Activated naive CD8-positive, alpha-beta T cell (primary cell): ENCODE data around the gene POLR3B.

Experiments
- H3K27ac Mint-ChIP-seq: one replicate; pipeline ENCODE4 v1.8.0; 2021; ENCODE audit warnings: mixed read lengths
- H3K27me3 Mint-ChIP-seq: one replicate; pipeline ENCODE4 v1.8.0; 2021; ENCODE audit warnings: mixed read lengths
- H3K36me3 Mint-ChIP-seq: one replicate; pipeline ENCODE4 v1.8.0; 2021; ENCODE audit warnings: mixed read lengths
- H3K4me1 Mint-ChIP-seq: one replicate; pipeline ENCODE4 v1.8.0; 2021; ENCODE audit warnings: low read depth, mixed read lengths
- H3K4me3 Mint-ChIP-seq: one replicate; pipeline ENCODE4 v1.8.0; 2021; ENCODE audit warnings: mild to moderate bottlenecking, mixed read lengths
- H3K9me3 Mint-ChIP-seq: one replicate; pipeline ENCODE4 v1.8.0; 2021; ENCODE audit warnings: low read depth, mixed read lengths

POLR3B gene

DNA sequence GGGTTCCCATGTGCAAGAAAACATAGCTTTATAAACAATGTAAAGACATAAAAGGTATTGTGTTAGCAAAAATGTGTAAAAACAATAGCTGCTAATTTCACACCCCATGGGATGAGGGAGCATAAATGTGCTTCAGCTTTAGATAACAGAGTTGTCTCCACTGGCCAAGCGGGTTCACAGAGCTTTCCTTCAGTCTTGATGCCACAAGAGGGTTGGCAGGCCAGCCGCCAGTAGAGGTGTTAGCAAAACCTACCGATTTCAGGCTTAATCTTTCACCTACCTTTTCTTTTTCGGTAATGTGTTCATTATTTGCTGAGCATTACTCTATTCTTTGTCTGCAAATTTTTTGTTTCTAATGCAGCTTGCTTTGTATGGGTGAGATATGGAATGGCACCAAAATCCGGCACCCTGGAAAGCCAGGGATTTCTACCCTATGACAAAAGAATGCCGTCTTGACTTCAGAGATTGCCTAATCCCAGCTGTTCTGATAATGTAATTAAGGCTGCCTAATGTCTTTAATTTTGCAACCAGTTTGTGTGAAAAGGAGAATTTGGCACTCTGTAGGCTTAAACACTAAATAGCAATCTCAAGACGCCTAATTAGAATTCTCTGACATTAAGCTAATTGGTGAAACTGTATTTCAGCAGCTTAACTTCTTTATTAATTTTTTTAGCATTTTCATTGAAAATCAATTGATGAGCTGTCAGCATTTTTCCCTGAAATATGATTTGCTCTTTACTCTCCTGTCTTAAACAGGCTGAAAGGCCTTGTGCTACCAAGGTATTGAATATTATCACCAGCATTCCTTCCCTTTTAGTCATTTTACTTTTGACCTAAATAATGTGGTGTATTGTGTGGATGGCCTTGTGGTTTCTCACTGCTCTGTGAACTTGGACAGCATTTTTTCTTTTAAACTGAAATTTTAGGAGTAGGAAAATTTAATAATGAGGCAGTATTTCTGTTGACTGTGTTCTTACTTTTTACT lies 60.7 kb downstream of the POLR3B start:
- peaks cover 36% of the 10 kb centered on the region for H3K36me3 Mint-ChIP-seq
- H3K4me1 Mint-ChIP-seq = no peaks in the 10 kb centered on the region
- H3K9me3 Mint-ChIP-seq = no peaks in the 10 kb centered on the region
- H3K27ac Mint-ChIP-seq = no peak overlapping the region
- H3K27me3 Mint-ChIP-seq = no peaks in the 10 kb centered on the region
- no peak overlapping the region for H3K4me3 Mint-ChIP-seq

DNA sequence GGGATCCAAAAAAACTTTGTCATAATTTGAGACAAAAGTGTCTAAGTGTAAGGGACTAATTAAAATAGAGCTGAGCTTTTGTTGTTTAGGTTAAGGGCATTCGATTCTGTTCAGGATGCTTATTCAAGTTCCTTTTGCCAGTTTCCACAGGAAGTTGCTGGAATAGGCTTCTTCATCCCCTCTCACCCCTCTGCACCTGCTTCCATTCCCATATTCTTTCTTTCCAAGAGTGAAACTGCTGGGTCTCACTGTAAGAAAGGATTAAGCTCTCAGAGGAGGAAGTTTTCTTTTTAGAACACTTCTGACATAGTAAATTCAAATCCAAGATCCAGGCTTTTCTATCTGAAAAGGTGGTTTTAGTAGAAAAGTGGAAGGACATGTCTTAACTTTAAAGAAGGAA lies 61.4 kb downstream of the POLR3B start:
- Mint-ChIP-seq H3K9me3 (no peaks in the 10 kb centered on the region), H3K4me1 (no peaks in the 10 kb centered on the region), H3K4me3 (no peak overlapping the region), H3K36me3 (peaks cover 33% of the 10 kb centered on the region), H3K27ac (no peak overlapping the region), H3K27me3 (no peaks in the 10 kb centered on the region)

DNA sequence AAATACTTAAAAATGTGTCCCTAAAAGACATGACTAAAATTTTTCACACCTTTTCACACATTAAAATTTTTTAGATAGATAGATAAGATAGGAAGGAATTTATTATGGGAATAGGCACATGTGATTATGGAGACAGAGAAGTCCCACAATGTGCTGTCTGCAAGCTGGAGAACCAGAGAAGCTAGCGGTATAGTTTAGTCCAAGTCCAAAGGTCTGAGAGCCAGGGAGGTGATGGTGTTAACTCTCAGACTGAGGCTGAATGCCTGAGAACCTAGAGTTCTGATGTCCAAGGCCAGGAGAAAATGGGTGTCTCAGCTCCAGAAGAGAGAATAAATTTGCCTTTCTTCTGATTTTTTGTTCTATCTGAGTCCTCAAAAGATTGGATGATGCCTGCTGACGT lies 65.7 kb downstream of the POLR3B start:
- Mint-ChIP-seq H3K4me3 (no peak overlapping the region), H3K27ac (no peak overlapping the region), H3K9me3 (no peaks in the 10 kb centered on the region), H3K4me1 (no peaks in the 10 kb centered on the region), H3K36me3 (peaks cover 19% of the 10 kb centered on the region), H3K27me3 (no peaks in the 10 kb centered on the region)

DNA sequence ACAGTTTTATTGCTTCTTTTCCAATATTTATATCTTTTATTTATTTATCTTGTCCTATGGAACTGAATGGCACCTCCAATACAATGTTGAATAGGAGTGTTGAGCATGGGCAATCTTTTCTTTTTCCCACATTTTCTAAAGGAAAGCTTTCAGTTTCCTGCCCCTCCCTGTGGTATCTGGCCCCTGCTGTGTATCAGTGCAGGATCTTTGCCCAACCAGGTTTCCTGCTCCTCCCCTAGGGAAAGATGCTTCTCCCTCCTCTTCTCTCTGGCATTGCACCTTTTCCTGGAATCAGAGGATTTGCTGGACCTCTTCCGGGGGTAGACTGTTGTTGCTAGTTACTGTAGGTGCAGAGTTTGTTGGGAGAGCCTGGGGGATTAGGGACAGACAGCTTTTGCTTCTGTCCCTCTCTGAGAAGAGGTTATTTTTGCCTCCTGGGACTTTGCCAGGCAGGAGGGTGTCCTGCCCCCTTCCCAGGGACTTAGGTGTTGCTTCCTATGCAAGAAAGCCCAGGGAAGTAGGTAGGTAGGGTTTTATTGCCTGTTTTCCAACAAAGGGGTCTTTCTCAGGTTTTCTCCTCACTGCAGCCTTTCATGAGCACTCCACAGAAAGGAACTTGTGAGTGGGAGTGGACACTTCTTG lies 67.6 kb downstream of the POLR3B start:
- H3K4me1 Mint-ChIP-seq = no peaks in the 10 kb centered on the region
- no peak overlapping the region for H3K4me3 Mint-ChIP-seq
- H3K36me3 Mint-ChIP-seq = peaks cover 21% of the 10 kb centered on the region
- no peaks in the 10 kb centered on the region for H3K9me3 Mint-ChIP-seq
- H3K27ac Mint-ChIP-seq = no peak overlapping the region
- no peaks in the 10 kb centered on the region for H3K27me3 Mint-ChIP-seq

DNA sequence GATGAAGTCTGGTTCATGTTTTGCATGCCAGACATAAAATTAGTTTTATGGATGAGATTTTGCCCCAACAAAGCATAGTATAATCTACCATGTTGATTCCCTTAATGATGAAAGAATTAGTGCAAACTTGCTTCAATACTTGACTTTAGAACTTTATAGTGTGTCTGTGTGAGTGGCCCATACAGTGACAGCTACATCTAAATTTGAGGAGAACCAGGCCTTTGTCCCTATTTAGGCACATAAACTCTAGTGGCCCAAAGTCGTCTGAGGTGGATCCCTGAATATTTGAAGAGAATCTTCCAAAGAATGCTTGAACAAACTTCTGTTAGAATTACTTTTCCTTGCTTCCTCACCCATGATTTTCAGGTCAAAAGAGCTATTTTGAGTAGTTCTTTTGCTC lies 70.4 kb downstream of the POLR3B start:
- Mint-ChIP-seq H3K9me3 (no peaks in the 10 kb centered on the region), H3K27me3 (no peaks in the 10 kb centered on the region), H3K4me1 (no peaks in the 10 kb centered on the region), H3K27ac (no peak overlapping the region), H3K36me3 (peaks cover 20% of the 10 kb centered on the region), H3K4me3 (no peak overlapping the region)

DNA sequence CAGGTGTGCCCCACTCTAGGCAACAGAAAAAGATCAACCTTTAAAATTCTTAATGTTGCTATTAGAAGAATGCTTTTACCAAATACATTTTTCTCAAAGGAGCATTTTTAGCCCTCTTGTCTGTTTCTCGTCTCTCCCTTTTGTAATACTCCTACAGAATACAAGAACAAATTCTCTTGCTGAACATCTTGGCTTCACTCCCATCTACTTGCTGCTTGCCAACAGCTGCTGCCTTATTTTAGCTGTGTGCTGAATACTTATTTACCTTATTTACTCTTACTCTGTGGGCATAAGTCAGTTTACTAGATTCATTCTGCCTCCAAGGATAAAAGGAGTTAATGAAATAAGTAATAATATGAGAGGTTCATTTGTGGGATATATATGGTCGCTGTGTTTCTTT lies 70.8 kb downstream of the POLR3B start:
- Mint-ChIP-seq H3K4me1 (no peaks in the 10 kb centered on the region), H3K9me3 (no peaks in the 10 kb centered on the region), H3K36me3 (peaks cover 18% of the 10 kb centered on the region), H3K4me3 (no peak overlapping the region), H3K27me3 (no peaks in the 10 kb centered on the region), H3K27ac (no peak overlapping the region)

DNA sequence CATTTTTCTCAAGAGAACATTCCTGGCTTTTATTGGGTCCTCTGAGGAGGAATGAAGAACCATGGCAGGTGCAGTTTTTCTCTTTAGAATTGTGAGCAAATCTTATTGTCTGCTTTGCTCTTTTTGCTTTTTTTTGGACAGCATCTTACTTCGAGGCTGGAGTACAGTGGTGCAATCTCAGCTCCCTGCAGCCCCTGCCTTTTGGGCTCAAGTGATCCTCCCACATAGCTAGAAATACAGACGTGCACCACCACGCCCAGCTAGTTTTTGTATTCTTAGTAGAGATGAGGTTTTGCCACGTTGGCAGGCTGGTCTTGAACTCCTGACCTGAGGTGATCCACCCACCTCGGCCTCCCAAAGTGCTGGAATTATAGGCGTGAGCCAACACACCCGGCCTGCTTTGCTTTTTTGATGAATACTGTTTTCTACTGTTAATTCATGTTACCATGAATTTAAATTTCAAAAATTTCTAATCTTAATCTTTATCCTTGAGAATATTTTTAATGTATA lies 71.5 kb downstream of the POLR3B start:
- Mint-ChIP-seq H3K9me3 (no peaks in the 10 kb centered on the region), H3K4me3 (no peak overlapping the region), H3K36me3 (peaks cover 22% of the 10 kb centered on the region), H3K27ac (no peak overlapping the region), H3K4me1 (no peaks in the 10 kb centered on the region), H3K27me3 (no peaks in the 10 kb centered on the region)

DNA sequence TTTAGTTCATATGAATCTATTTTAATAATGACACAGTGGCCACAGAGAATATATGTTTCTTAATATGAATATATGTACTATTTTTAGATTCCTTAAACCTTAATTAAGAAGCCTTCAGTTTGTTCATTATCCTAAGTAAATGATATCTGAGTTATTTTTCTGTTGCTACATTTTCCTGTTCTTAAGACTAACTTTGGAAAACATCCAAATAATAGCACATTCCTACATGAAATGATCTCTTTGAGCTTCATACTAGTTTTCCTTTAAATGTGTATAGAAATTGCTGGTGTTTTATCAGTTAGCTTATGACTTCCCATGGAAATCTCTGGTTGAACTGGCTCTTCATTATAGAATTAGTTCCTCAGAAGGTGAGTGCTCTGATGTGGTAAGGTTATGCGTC lies 72.1 kb downstream of the POLR3B start:
- H3K27ac Mint-ChIP-seq = no peak overlapping the region
- H3K4me3 Mint-ChIP-seq = no peak overlapping the region
- H3K27me3 Mint-ChIP-seq = no peaks in the 10 kb centered on the region
- H3K36me3 Mint-ChIP-seq = peaks cover 22% of the 10 kb centered on the region
- H3K9me3 Mint-ChIP-seq = no peaks in the 10 kb centered on the region
- H3K4me1 Mint-ChIP-seq = no peaks in the 10 kb centered on the region

DNA sequence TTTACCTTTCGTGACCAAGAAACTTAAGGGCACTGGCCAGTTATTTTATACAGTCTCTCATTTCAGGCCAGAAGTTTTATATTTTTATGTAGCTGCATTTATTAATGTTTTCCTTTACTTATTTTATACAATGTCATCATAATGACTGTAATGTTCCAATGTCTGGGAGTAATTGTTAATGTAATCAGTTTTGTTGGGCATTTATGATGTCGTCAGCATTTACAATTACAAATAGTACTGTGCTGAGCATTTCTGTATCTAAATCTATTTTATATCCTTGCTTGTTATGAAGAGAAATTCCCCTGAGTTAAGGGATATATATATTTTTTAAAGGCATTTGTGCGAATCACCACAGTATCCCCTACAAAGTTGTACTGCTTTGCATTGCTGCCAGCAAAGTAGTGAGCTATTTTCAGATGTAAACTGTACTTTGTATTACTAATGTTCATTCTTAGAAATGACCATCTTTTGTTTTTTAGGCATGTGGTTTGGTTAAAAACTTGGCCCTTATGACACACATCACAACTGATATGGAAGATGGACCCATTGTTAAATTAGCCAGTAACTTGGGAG lies 74.4 kb downstream of the POLR3B start:
- Mint-ChIP-seq H3K36me3 (peaks cover 25% of the 10 kb centered on the region), H3K27ac (no peak overlapping the region), H3K4me3 (no peak overlapping the region), H3K27me3 (no peaks in the 10 kb centered on the region), H3K4me1 (no peaks in the 10 kb centered on the region), H3K9me3 (no peaks in the 10 kb centered on the region)

DNA sequence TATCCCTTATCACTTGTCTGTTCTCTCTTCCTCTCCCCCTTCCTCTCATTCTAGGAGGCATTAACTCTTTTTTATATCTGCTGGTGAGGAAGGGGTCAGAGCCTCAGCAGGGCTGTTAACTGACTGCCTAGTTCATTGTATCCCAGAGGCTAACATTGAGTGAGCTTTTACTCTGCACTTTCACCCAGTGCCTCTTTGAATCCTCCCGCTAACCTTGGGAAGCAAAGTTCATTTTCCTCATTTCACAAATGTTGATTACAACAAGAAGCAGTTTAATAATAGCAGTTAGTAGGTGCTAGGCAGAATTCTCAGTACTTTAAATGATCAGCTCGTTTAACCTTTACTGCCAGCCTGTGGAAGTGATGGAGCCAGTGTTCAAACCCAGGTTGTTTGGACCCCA lies 75.5 kb downstream of the POLR3B start:
- H3K4me3 Mint-ChIP-seq = no peak overlapping the region
- H3K27ac Mint-ChIP-seq = no peak overlapping the region
- peaks cover 33% of the 10 kb centered on the region for H3K36me3 Mint-ChIP-seq
- no peaks in the 10 kb centered on the region for H3K27me3 Mint-ChIP-seq
- H3K4me1 Mint-ChIP-seq = no peaks in the 10 kb centered on the region
- no peaks in the 10 kb centered on the region for H3K9me3 Mint-ChIP-seq

DNA sequence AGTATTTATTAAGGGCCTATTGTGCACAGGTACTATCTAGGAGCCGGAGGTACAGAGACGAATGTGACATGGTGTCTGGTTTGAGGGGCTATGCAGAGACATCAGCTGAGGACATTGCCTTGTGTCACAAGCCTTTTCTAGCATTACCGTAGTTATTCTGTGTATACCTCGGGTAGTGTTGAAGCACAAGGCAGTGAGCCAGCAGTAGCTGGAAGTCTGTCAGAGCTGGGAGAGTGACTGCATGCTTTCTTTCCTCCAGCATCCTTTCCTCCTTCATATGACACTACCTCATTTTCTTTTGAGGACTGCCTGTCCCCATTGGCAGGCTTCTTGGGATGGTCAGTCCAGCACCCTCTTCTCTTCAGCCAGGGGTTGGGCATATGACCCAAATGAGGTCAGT lies 77.0 kb downstream of the POLR3B start:
- Mint-ChIP-seq H3K4me3 (no peak overlapping the region), H3K27me3 (no peaks in the 10 kb centered on the region), H3K4me1 (no peaks in the 10 kb centered on the region), H3K36me3 (peaks cover 30% of the 10 kb centered on the region), H3K9me3 (no peaks in the 10 kb centered on the region), H3K27ac (no peak overlapping the region)

DNA sequence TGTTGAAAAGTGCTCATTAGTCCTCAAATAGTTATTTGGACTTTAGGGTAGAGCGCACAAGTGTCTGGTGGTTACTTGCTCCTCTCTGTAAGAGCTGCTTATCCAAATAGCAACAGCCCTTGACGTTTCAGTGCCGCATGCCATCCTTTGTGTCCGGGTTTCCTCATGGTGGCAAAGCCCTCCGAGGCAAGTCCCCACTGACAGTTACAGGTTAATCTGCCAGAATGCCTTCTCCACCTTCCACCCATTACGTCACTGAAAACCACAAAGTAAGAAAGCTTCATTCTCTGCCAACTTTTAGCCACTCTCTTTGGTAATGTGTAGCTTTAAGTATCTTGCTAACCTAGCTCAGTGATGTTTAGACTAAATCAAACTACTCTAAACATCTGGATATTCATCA lies 78.6 kb downstream of the POLR3B start:
- Mint-ChIP-seq H3K27me3 (no peaks in the 10 kb centered on the region), H3K9me3 (no peaks in the 10 kb centered on the region)

DNA sequence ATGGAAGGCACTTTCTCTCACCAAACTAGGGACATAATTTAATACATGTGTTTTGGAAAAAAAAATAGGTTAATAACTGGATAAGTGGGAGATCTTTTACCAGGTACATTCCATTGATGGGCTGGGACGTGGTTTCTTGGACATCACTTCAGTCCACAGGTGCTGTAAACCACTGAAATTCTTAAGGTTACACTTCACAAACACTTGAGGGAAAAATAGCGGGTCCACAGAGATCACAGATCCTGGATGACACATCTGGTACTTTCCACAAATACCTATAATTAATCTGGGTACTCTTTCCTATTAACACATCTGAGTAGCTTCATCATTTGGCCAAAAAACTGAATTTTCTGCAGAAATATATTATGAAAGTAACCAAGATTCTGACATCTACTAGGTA lies 85.0 kb downstream of the POLR3B start:
- no peaks in the 10 kb centered on the region for H3K27me3 Mint-ChIP-seq
- H3K36me3 Mint-ChIP-seq = peaks cover 14% of the 10 kb centered on the region
- H3K4me3 Mint-ChIP-seq = no peak overlapping the region
- H3K4me1 Mint-ChIP-seq = no peaks in the 10 kb centered on the region
- H3K9me3 Mint-ChIP-seq = no peaks in the 10 kb centered on the region
- H3K27ac Mint-ChIP-seq = no peak overlapping the region

More for the DNA sequence above, 78.6 kb downstream of the POLR3B start:
- Mint-ChIP-seq H3K36me3 (peaks cover 34% of the 10 kb centered on the region), H3K27ac (no peak overlapping the region), H3K4me3 (no peak overlapping the region), H3K4me1 (no peaks in the 10 kb centered on the region)

DNA sequence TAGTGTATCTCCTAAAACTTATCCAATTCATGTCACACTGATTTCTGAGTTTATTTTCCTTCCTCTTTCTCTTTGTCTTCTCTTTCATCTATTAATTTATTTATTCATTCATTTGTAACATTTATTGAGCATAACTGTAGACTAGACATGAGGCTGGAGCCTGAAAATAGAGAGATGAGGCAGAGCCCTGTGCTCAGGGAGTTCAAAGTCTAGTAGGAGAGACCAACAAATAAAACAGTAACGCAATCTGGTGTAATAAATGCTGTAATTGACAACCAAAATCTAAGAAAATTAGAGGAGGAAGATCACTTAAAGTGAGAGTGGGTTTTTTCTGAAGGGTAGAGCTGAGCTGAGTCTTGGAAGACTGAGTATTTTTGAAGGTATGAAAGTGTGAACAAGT lies 87.5 kb downstream of the POLR3B start:
- Mint-ChIP-seq H3K9me3 (no peaks in the 10 kb centered on the region), H3K27me3 (no peaks in the 10 kb centered on the region), H3K36me3 (peaks cover 16% of the 10 kb centered on the region), H3K4me3 (no peak overlapping the region), H3K4me1 (no peaks in the 10 kb centered on the region), H3K27ac (no peak overlapping the region)

DNA sequence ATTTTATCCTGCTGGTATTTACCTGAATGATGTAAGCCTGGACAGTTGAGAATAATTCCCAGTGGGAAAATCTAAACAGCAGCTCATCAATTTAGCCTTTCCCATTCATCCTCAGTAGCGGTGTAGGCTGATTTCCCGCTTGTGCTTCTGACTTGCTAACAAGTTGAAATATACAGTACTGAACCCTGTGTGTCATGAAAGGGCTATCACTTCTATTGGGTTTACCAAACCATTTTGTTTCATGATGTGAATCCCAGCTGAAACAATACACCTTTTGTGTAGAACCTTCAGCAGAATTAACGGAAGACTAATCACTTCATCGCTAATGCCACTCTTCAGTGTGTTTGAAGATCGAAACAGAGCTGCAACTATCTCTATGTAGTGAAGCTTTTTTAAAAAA lies 88.4 kb downstream of the POLR3B start:
- Mint-ChIP-seq H3K36me3 (peaks cover 8% of the 10 kb centered on the region), H3K4me3 (no peak overlapping the region), H3K27ac (no peak overlapping the region), H3K9me3 (no peaks in the 10 kb centered on the region), H3K27me3 (no peaks in the 10 kb centered on the region), H3K4me1 (no peaks in the 10 kb centered on the region)
